HL-60 (cell line): Measurements from ENCODE around the gene PRKAA2.

ENCODE experiments used
- DNase-seq, 2 experiments: peaks; one replicate each; pipeline ENCODE4 v3.0.0-alpha.2; 2010 to 2020; ENCODE audit warnings: low read depth in 1 of 2, low spot score in 1 of 2
- H3K27ac ChIP-seq: fragments of 250-450 bp; sonication (Bioruptor Pico); replicated peaks from 2 replicates; pipeline ENCODE4 v1.5.1; 2020; ENCODE audit warnings: mild to moderate bottlenecking, moderate library complexity
- H3K27me3 ChIP-seq: fragments of 250-450 bp; sonication (Bioruptor Pico); 2 replicates; pipeline ENCODE4 v1.5.1; 2021; ENCODE audit warnings: mild to moderate bottlenecking, moderate library complexity; ENCODE audit not compliant: insufficient read depth, poor library complexity, severe bottlenecking
- H3K4me3 ChIP-seq: replicated peaks from 2 replicates; pipeline ENCODE4 v1.5.1; 2011; ENCODE audit warnings: mild to moderate bottlenecking, control low read depth, low read length; ENCODE audit not compliant: insufficient read depth
- CTCF ChIP-seq: IDR thresholded peaks from one replicate; pipeline ENCODE4 v1.5.1; 2011; ENCODE audit warnings: low read length, control low read depth, inconsistent platforms; ENCODE audit not compliant: insufficient read depth
- GABPA ChIP-seq: IDR thresholded peaks from 2 replicates; pipeline ENCODE4 v1.6.1; 2012; ENCODE audit warnings: low read depth
- POLR2AphosphoS5 ChIP-seq: IDR thresholded peaks from 2 replicates; pipeline ENCODE4 v1.6.1; 2012; ENCODE audit warnings: low read depth
- REST ChIP-seq: IDR thresholded peaks from 2 replicates; pipeline ENCODE4 v1.6.1; 2012; ENCODE audit warnings: low read depth; ENCODE audit not compliant: insufficient replicate concordance
- SPI1 ChIP-seq: IDR thresholded peaks from 2 replicates; pipeline ENCODE4 v1.6.1; 2012; ENCODE audit warnings: low read depth, mild to moderate bottlenecking, borderline replicate concordance

PRKAA2 gene

DNA sequence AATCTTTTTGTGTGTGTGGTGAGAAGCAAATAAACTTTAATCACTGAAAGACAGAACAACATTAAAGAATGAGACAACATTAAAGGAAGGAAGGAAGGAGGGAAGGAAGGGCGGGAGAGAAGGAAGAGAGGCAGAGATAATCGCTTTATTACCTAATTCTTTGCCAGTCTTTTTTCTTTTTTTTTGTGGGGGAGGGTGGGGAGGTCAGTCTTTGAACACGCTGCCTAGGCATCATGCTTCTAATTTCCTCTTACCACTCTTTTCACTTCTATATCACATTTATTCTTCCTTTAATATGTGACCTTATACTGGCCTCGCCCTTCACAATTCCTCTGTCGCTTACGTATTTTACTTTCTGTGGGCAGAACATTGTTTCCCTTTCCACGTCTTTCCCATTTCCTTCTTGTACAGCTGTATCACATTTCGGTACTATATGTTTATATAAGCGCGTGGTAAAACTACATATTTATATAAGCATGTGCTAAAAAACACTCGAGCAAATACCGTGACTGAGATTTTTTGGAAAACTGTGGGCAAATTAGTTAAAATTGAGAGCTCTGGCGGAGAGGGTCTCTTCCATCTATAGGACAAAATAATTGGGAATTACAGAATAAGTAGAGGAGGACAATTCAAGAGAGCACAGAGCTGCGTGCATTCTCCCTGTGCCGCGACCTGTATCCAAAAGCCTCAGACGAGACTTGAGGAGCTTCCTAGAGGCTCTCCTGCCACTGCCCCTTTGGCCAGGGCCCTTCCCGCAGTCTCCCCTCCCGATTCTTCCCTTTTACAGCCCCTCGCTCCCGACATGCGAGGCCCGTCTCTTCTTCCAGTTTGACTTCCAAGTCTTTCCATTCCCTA is 823 bp upstream of the PRKAA2 start:
- Histone ChIP-seq H3K4me3 (no peak overlapping the region), H3K27ac (no peak overlapping the region), H3K27me3 (peaks cover 31% of the 10 kb centered on the region)
- no peak for TF ChIP-seq SPI1
- TF ChIP-seq CTCF: no peak
- no peak for TF ChIP-seq REST
- no peak for TF ChIP-seq POLR2AphosphoS5
- no peak for TF ChIP-seq GABPA
- DNase-seq: no peak

GRCh38 chr1:56645677-56646305 is 677 bp downstream of the PRKAA2 start:
- Histone ChIP-seq H3K27me3 (peaks cover 31% of the 10 kb centered on the region), H3K27ac (no peak overlapping the region), H3K4me3 (no peak overlapping the region)
- no peak for DNase-seq
- TF ChIP-seq CTCF: no peak
- no peak for TF ChIP-seq REST
- no peak for TF ChIP-seq POLR2AphosphoS5
- no peak for TF ChIP-seq GABPA
- TF ChIP-seq SPI1: no peak

DNA sequence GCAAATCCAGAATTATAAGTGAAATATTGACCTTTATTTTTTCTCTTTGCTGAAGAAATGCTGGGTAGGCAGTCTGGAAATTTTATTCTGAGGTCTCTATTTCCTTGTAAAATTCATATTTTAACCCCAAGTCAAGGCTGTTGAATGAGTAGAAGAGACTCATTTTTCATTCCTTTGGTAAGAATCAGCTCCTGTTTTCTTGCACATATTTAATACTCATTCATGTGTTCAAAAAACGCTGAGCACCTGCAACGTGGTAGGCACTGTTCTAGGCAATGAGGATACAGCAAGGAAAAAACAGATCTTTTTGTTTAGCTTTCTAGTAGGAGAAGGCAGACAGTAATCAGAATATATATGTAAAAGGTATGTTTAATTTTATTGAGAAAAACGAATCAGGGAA is 1.5 kb downstream of the PRKAA2 start:
- no peak for DNase-seq
- Histone ChIP-seq H3K27ac (no peak overlapping the region), H3K4me3 (no peak overlapping the region), H3K27me3 (peaks cover 31% of the 10 kb centered on the region)
- TF ChIP-seq POLR2AphosphoS5 (no peak), REST (no peak), GABPA (no peak), CTCF (no peak), SPI1 (no peak)
